GM18526 (cell line): Measurements from ENCODE around the gene AUNIP.

Experiments
- POLR2A ChIP-seq: IDR thresholded peaks from 3 replicates; pipeline ENCODE4 v1.6.1; 2011; ENCODE audit not compliant: insufficient read length; ENCODE audit errors: extremely low read depth

Gene AUNIP

DNA sequence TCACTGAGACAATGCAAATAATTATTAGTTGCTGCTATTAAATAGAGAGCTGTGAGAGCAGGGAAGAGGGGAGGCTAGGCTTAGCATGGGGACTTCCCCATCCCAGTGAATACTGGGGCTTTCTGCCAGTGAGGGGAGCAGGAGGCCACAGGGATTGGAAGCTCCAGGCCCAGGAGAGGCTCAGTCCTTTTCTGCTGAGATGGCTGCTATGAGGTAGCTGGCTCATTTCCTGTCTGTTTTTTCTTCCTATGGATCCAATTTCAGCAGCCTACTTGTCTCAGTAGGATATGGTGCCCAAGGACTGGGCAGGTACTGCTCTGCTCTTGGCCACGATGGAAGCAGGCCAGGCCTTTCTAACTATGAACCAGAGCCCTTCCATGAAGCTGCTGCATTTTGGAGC lies 37.0 kb upstream of the AUNIP start:
- no peak for TF ChIP-seq POLR2A

- no peak for TF ChIP-seq POLR2A
Observed at GRCh38 chr1:25895365-25895990, 36.2 kb upstream of the AUNIP start.

DNA sequence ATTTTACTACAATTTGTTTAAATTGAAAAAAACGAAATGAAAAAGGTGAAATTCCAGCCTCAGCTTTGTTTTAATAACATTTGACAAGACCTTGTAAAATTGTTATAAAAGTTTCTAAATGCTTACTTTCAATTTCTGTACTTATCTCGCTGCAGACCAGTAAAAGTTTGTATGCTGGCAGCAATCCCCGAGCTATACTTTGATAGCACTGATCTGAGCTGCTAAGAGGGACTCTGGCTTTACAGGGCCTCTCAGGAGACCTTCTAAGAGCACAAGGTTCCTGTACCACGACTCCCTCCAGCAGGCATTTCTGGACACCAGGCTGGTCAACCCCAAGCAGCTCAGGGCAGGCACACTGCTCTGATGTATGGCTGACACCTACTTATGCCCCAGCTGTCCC lies 33.9 kb upstream of the AUNIP start:
- no peak for TF ChIP-seq POLR2A

DNA sequence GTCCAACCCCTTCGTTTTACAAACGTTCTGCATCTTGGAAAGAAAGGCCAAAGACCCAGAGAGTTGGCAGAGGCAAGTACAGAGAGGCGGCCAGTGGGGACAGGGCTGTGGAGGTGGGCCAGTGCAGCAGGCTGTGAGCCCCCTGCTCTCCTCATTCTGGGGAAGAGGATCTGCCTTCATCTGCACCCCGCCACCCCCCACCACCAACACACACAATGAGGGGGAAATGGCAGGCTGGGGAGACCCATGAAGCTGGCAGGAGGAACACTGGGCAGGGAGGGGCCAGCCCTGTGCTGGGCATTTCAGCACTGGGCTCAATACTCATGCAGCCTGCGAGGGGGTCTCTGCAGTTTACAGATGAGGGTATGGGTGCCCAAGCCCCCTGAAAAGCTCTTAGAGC lies 32.3 kb upstream of the AUNIP start:
- no peak for TF ChIP-seq POLR2A

GRCh38 chr1:25890239-25891034 lies 31.2 kb upstream of the AUNIP start:
- no peak for TF ChIP-seq POLR2A

DNA sequence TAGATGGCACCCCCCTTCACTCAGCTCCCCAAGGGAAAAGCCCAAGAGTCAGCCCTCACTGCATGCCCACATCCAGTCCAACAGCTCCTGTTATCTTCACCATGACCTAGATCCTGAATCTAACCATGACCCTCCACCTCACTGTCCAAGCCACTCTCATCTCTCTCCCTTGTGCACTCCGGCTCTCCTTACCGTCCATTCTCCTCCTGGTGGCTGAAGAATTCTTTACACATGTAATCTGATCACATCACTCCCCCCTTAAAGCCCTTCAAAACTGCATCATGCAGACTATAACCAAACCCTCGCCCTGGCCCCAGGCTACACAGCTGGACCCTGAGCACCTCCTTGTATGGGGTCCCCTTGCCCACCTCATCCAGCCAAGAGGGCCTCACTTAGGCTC lies 30.2 kb upstream of the AUNIP start:
- no peak for TF ChIP-seq POLR2A

- no peak for TF ChIP-seq POLR2A
Observed at GRCh38 chr1:25888426-25888987, 29.2 kb upstream of the AUNIP start.

GRCh38 chr1:25885602-25886001 lies 26.3 kb upstream of the AUNIP start:
- no peak for TF ChIP-seq POLR2A

GRCh38 chr1:25881266-25881665 lies 22.0 kb upstream of the AUNIP start:
- no peak for TF ChIP-seq POLR2A

- TF ChIP-seq POLR2A, result no peak
Observed at GRCh38 chr1:25880518-25880917, 21.3 kb upstream of the AUNIP start.

DNA sequence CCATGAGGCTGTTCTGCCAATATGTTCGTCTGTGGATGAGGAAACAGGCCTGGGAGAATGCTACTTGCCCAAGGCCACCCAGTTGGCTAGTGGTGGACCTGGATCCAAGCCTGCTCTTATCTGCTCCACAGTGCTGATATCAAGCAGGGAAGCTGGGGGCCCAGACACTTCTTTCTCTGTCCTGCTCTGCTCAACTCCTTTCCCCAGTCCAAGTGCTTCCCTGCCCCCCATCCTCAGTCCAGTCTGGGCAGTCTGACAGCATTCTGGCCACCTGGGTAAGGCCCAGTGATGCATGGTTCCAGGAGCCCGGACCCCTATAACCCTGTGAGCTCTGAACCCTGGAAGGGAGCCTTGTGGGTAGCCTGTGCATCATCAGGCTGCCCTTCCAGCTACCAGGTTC lies 20.4 kb upstream of the AUNIP start:
- TF ChIP-seq POLR2A, result no peak

DNA sequence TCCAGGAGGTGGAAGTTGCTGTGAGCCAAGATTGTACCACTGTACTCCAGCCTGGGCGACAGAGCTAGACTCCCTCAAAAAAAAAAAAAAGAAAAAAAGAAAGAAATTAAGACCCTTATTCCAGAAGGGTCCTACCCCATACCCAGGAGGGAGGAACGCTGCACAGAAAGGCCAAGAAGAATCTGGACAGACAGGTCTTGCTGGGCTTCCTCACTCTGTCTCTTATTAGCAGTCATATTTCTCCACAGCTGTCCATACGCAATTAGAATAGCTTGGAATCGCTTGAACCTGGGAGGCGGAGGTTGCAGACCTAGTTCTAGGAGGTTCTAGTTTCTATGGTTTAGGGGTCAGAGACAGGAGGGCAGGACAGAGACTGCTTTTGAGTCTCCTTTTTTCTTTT lies 19.4 kb upstream of the AUNIP start:
- no peak for TF ChIP-seq POLR2A

DNA sequence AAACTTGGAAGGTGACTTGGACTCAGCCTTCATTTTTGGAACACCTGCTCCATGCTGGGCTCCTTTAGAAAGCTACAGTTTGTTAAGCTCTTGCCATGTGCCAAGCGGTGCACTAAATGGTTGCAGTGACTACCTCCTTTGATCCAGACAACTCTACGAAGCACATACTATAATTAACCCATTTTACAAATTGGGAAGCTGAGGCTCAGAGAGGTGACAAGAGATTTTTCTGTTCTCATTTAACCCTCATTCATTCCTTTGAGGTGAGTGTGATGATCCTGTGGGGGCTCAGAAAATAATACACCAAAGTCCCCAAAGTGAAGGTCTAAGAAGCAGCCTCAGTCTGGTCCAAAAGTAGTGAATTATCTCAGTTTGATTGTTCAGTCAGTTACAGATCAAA lies 17.9 kb upstream of the AUNIP start:
- TF ChIP-seq POLR2A, result no peak

- TF ChIP-seq POLR2A, result no peak
Observed at GRCh38 chr1:25876693-25877077, 17.4 kb upstream of the AUNIP start.

DNA sequence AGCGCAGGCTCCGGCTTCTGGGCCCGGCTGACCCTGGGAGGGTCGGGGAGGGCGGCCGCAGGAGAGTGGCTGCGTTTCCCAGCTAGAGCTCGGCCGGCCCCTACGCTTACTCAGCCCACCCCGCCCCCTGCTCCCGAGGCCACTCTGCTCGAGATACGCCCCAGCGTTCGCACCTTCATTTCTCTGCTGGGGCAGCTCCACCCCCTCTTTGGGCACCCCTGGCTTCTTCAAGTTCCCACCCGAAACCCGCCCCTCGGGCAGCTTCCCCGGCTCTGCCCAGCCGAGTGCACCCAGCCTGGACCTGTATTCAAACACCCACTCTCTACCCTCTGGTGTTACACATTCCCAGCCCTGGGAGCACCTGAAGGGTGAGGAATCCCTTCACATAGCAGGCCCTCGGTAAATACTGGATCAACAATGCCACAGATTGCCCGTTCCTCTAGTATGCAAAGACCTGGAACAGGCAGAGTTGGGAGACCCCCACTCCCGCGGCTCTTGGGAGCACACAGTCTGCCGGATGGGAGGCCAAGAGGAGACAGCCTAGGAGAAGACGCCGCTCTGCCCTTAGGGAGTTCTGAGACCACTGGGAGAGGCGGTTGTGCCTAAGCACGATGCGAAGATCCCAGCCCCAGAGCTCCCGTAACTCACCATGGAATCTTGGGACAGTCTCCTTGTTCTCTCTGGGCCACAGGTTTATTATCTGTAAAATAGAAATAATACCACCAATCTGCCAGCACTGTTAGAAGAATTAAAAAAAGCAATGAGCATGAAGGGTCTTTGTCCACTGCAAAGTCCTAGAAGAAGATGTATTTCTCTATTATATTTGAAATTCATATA lies 16.8 kb upstream of the AUNIP start:
- no peak for TF ChIP-seq POLR2A
